Activated CD4-positive, alpha-beta memory T cell treated with anti-CD3 and anti-CD28 coated beads for 36 hours (primary cell): ENCODE data around the gene MOV10L1. TPM values are rescaled to one million over a fixed set of nuclear protein-coding genes. Genes with fewer than 3 reads are reported as not detected.

Experiments used
- CTCF ChIA-PET: fragments of 350-600 bp; sonication (Branson Sonifier 250); formaldehyde crosslinking; loops from one replicate; lab custom pipeline; 2021; ENCODE audit warnings: antibody characterized with exemption, inconsistent platforms; lab: Charles Lee
- POLR2A ChIA-PET: fragments of 350-600 bp; sonication (Branson Sonifier 250); formaldehyde crosslinking; loops from one replicate; lab custom pipeline; 2021; ENCODE audit warnings: antibody characterized with exemption; lab: Charles Lee
- DNase-seq: peaks from one replicate; pipeline ENCODE4 v3.0.0-alpha.2; 2020
- H3K27ac Mint-ChIP-seq: one replicate; pipeline ENCODE4 v1.8.0; 2021; ENCODE audit warnings: mixed read lengths
- H3K27me3 Mint-ChIP-seq: one replicate; pipeline ENCODE4 v1.8.0; 2021; ENCODE audit warnings: mixed read lengths
- H3K36me3 Mint-ChIP-seq: one replicate; pipeline ENCODE4 v1.8.0; 2021; ENCODE audit warnings: mixed read lengths
- H3K4me1 Mint-ChIP-seq: one replicate; pipeline ENCODE4 v1.8.0; 2021; ENCODE audit warnings: low read depth, mixed read lengths
- H3K4me3 Mint-ChIP-seq: one replicate; pipeline ENCODE4 v1.8.0; 2021; ENCODE audit warnings: mild to moderate bottlenecking, mixed read lengths
- H3K9me3 Mint-ChIP-seq: one replicate; pipeline ENCODE4 v1.8.0; 2021; ENCODE audit warnings: mixed read lengths
- intact Hi-C: fragments of 100-400 bp; cut with micrococcal nuclease; formaldehyde crosslinking; loops from one replicate; pipeline ENCODE4 v1.15.1; 2023
- total RNA-seq, 2 experiments: library from RNA; stranded (reverse); gene quantifications; one replicate each; pipeline ENCODE4 v1.2.3, GENCODE V29; 2021

The MOV10L1 gene
- total RNA-seq, result not detected

GRCh38 chr22:50089682-50090411 is at the start of gene MOV10L1:
TSS of gene MOV10L1 (plus strand) at chr22:50090006. CDS start at chr22:50090089, 83 bp downstream.
- intact Hi-C loops, result no loop called here
- Mint-ChIP-seq H3K36me3 (no peaks in the 10 kb centered on the region), H3K27me3 (peaks cover 19% of the 10 kb centered on the region), H3K4me3 (no peak within 1 kb of the TSS), H3K9me3 (peaks cover 5% of the 10 kb centered on the region), H3K4me1 (peaks cover 9% of the 10 kb centered on the region), H3K27ac (no peak within 1 kb of the TSS)
- peak; percentile 22 for DNase-seq
- ChIA-PET CTCF (no interaction called here), POLR2A (no interaction called here)

GRCh38 chr22:50040717-50041116 is 49.1 kb upstream of the MOV10L1 start:
- Mint-ChIP-seq H3K9me3 (peaks cover 5% of the 10 kb centered on the region), H3K36me3 (no peaks in the 10 kb centered on the region), H3K4me3 (no peak overlapping the region), H3K27me3 (peaks cover 24% of the 10 kb centered on the region), H3K27ac (no peak overlapping the region), H3K4me1 (peaks cover 6% of the 10 kb centered on the region)
- CTCF ChIA-PET, result no interaction called here
- DNase-seq, result no peak
- intact Hi-C loops, result no loop called here
- POLR2A ChIA-PET, result no interaction called here

DNA sequence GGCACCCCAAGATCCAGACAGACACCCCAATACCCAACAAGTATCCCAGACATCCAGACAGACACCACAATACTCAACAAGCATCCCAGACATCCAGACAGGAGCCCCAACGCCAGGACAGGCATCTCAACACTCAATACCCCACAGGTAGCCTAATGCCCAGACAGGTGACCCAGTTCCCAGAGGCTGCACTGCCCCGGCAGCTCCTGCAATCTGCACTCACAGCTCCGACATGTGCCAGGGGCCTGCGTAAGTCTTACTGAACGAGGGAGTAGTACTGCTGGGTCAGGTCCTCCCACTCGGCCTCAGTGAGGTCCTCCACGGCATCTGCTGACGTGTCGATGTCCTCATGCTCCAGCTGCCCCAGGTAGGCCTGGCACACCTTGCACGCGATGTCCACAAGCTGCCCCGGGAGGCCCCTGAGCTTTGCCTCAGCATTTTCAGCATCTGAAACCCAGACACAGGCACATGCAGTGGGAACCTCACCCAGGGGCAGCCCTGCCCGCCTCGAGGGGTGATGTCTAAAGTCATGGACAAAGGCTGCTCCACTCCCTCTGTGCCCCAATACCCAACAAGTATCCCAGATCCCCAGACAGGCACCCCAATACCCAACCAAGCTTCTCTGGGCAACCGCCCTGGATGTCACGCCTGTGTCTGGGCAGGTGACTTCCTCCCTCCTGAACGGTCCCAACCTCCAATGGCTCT is 48.3 kb upstream of the MOV10L1 start:
- no peak for DNase-seq
- H3K36me3 Mint-ChIP-seq, result no peaks in the 10 kb centered on the region
- ChIA-PET CTCF (interaction anchor here (0.8 kb wide), 1 partner anchor 111 kb away, joined by 3 read pairs; no protein-coding TSS in a partner anchor), POLR2A (no interaction called here)
- H3K27me3 Mint-ChIP-seq, result peaks cover 24% of the 10 kb centered on the region
- H3K4me1 Mint-ChIP-seq, result peaks cover 6% of the 10 kb centered on the region
- no peak overlapping the region for H3K27ac Mint-ChIP-seq
- H3K9me3 Mint-ChIP-seq, result peaks cover 5% of the 10 kb centered on the region
- no peak overlapping the region for H3K4me3 Mint-ChIP-seq
- intact Hi-C loops, result no loop called here

DNA sequence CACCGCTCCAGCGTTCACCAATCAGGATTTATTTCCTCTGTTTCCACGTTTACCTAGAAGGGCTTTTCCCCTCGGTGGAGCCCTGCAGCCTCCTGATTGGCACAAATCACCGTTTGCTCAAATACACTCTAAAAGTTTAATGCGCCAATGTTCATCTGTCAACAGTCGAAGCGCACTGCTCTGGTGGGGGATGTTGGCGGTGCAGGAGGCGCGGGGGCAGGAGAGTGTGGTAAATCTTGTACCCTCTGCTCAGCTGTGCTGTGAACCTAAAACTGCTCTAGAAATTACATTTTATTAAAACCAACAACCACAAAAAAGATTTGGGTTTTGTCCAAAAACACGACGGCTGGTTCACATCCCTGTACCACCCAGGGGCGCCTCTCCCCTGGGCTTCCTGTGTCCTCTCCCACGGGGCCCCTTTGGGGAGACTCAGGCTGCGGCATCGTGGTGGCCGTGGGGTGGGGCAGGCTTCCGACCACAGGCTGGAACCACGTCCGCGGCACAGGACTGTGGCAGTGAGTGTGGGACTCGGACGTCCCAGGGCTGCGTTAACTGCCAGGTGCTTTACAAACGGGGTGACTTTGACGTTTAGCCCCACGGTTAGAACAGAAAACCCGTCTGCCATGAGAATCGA is 45.2 kb upstream of the MOV10L1 start:
- Mint-ChIP-seq H3K36me3 (no peaks in the 10 kb centered on the region), H3K4me3 (no peak overlapping the region), H3K27ac (no peak overlapping the region), H3K4me1 (peaks cover 6% of the 10 kb centered on the region), H3K27me3 (peaks cover 24% of the 10 kb centered on the region), H3K9me3 (no peaks in the 10 kb centered on the region)
- DNase-seq, result no peak
- ChIA-PET POLR2A (interaction anchor here (0.6 kb wide), 1 partner anchor 20 kb away, joined by 3 read pairs; no protein-coding TSS in a partner anchor), CTCF (no interaction called here)
- intact Hi-C loops, result no loop called here

DNA sequence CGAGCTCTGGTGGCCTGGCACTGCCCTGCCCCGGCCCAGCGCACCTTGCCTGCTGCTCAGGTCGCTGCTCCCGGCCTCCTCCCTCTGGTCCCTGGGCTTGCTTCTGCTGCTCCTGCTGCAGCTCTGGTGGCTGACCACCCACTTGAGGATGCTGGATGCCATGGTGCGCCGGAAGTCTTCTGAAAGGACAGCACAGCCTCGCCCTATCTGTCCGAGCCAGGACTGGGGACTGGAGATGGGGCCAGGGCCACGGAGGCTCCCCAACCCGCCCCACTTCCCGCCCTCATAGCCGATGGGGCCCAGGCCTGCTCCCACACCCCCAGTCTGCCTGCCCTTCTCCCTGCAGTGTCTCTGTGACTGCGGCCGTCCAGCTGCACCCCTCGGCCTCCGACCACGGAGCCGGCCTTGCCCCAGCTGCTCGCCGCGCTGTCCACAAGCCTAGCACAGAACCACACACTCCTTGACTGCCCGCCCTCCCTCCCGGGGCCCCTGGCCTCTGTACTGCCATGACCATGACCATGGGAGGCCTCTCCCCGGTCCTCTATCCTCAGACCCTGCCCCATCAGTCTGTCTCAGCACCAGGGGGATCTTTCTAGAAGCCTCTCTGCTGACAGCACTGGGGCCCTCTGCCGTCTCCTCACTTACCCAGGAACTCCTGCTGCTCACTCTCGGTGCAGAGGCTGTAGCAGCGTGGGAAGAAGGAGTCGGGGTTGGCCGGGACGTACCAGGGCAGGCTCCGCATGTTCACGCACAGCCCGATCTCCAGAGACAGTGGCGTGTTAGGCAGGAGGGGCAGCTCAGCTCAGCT is 44.4 kb upstream of the MOV10L1 start:
- no peak overlapping the region for H3K4me3 Mint-ChIP-seq
- peaks cover 6% of the 10 kb centered on the region for H3K4me1 Mint-ChIP-seq
- H3K36me3 Mint-ChIP-seq, result no peaks in the 10 kb centered on the region
- POLR2A ChIA-PET, result no interaction called here
- no peaks in the 10 kb centered on the region for H3K9me3 Mint-ChIP-seq
- H3K27me3 Mint-ChIP-seq, result peaks cover 24% of the 10 kb centered on the region
- intact Hi-C loops, result no loop called here
- H3K27ac Mint-ChIP-seq, result no peak overlapping the region
- CTCF ChIA-PET, result no interaction called here
- DNase-seq, result no peak

DNA sequence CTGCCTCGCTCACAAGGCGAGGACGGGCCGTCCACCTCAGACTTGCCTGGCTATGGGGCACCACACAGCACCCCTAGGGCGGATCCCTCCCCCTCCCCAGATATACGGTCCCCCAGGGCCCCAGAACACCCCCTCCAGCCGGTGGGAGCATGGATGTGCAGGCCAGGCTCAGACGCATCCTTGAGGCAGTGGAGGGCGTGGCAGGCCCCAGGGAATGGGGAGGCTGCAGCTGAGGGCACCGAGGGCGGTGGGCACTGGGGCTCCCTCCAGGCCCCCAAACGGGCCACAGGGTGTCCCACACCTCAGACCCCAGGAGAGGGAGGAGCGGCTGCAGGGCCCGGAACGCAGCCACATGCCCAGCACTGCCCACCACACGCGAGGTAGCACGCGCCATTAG is 43.8 kb upstream of the MOV10L1 start:
- H3K9me3 Mint-ChIP-seq, result no peaks in the 10 kb centered on the region
- no peak overlapping the region for H3K4me3 Mint-ChIP-seq
- peaks cover 6% of the 10 kb centered on the region for H3K4me1 Mint-ChIP-seq
- ChIA-PET POLR2A (no interaction called here), CTCF (no interaction called here)
- DNase-seq, result no peak
- intact Hi-C loops, result no loop called here
- peaks cover 24% of the 10 kb centered on the region for H3K27me3 Mint-ChIP-seq
- no peak overlapping the region for H3K27ac Mint-ChIP-seq
- H3K36me3 Mint-ChIP-seq, result no peaks in the 10 kb centered on the region

- H3K4me1 Mint-ChIP-seq, result peaks cover 6% of the 10 kb centered on the region
- H3K36me3 Mint-ChIP-seq, result no peaks in the 10 kb centered on the region
- intact Hi-C loops, result no loop called here
- no peak overlapping the region for H3K27ac Mint-ChIP-seq
- H3K9me3 Mint-ChIP-seq, result no peaks in the 10 kb centered on the region
- DNase-seq, result no peak
- H3K27me3 Mint-ChIP-seq, result peaks cover 24% of the 10 kb centered on the region
- ChIA-PET CTCF (no interaction called here), POLR2A (no interaction called here)
- no peak overlapping the region for H3K4me3 Mint-ChIP-seq
Observed at GRCh38 chr22:50046481-50047245, 43.1 kb upstream of the MOV10L1 start.

- no peaks in the 10 kb centered on the region for H3K36me3 Mint-ChIP-seq
- ChIA-PET CTCF (no interaction called here), POLR2A (no interaction called here)
- no peak overlapping the region for H3K27ac Mint-ChIP-seq
- no peak overlapping the region for H3K4me3 Mint-ChIP-seq
- intact Hi-C loops, result no loop called here
- DNase-seq, result no peak
- peaks cover 21% of the 10 kb centered on the region for H3K27me3 Mint-ChIP-seq
- H3K4me1 Mint-ChIP-seq, result peaks cover 6% of the 10 kb centered on the region
- H3K9me3 Mint-ChIP-seq, result no peaks in the 10 kb centered on the region
Observed at GRCh38 chr22:50047346-50047745, 42.5 kb upstream of the MOV10L1 start.

DNA sequence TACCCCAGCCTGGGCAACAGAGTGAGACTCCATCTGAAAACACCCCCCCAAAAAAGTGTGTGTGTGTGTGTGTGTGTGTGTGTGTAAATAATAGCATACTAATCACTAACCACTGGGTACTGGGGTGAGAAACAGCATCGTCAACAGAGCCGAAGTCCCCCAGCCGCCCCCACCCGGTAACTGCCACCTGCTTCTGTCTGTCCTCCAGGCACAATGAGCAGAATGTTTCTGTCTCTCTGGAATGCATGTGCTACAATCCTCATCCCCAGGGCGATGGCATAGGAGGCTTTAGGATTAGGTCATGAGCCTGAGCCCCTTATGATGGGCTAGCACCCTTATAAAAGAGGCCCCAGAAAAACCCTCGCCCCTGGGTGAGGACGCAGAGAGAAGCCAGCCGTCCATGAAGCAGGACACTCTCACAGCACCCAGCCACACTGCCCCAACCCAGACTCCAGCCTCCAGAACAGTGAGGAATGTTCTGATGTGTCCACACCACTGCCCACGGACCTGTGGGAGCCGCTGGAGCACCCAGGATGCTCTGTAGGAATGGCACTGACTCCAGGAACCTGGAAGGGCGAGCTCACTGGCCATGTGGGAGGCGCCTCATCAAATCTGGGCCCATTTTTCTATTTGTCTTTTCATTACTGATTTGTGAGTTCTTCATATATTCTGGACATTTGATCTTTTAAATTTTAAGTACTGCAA is 41.6 kb upstream of the MOV10L1 start:
- H3K4me3 Mint-ChIP-seq, result no peak overlapping the region
- intact Hi-C loops, result no loop called here
- ChIA-PET CTCF (no interaction called here), POLR2A (no interaction called here)
- H3K27me3 Mint-ChIP-seq, result peaks cover 13% of the 10 kb centered on the region
- no peak for DNase-seq
- peaks cover under 1% of the 10 kb centered on the region for H3K9me3 Mint-ChIP-seq
- no peaks in the 10 kb centered on the region for H3K36me3 Mint-ChIP-seq
- H3K27ac Mint-ChIP-seq, result no peak overlapping the region
- H3K4me1 Mint-ChIP-seq, result peaks cover 6% of the 10 kb centered on the region

DNA sequence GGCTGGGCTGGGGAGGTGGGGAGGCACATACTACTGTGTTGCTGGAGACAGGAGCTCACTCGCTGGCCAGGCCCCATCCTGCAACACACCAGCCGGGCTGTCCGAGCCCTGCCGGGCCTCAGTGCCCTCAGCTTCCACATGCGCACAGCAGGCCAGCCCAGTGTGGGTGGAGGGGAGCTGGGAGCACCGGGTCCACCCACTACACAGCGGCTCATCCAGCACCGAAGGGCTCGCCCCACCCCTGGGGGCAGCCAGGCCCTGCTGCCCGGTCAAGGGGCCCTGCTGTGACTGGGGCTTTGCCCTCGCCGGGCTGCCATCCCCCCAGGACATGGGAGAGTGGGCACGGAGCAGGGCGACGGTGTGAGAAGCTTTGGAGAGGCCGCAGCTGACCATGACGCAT is 41.0 kb upstream of the MOV10L1 start:
- intact Hi-C loops, result no loop called here
- ChIA-PET CTCF (no interaction called here), POLR2A (no interaction called here)
- H3K27me3 Mint-ChIP-seq, result peaks cover 11% of the 10 kb centered on the region
- DNase-seq, result no peak
- peaks cover 6% of the 10 kb centered on the region for H3K9me3 Mint-ChIP-seq
- no peak overlapping the region for H3K27ac Mint-ChIP-seq
- no peak overlapping the region for H3K4me3 Mint-ChIP-seq
- H3K36me3 Mint-ChIP-seq, result no peaks in the 10 kb centered on the region
- peaks cover 6% of the 10 kb centered on the region for H3K4me1 Mint-ChIP-seq
